Endothelial cell of umbilical vein (primary cell): ENCODE measurements around the gene KLHL21. TPM values are rescaled to one million over a fixed set of nuclear protein-coding genes. Genes with fewer than 3 reads are reported as not detected.

Experiments used
- BruUV-seq: library from RNA; stranded (reverse); fragments of 400-500 nt; replicated peaks from 2 replicates; lab custom pipeline; 2021; lab: Mats Ljungman, UMichigan
- CTCF ChIA-PET: fragments of 300-600, 350-600 bp; sonication (Branson Sonifier 250); formaldehyde crosslinking; loops from one replicate; lab custom pipeline; 2021; ENCODE audit warnings: antibody characterized with exemption, inconsistent platforms; lab: Charles Lee
- POLR2A ChIA-PET: fragments of 300-600, 350-600 bp; sonication (Branson Sonifier 250); formaldehyde crosslinking; loops from one replicate; lab custom pipeline; 2021; ENCODE audit warnings: antibody characterized with exemption, inconsistent platforms; lab: Charles Lee
- DNase-seq: peaks from one replicate; pipeline ENCODE4 v3.0.0-alpha.2; 2011; ENCODE audit warnings: low read depth, low spot score
- FAIRE-seq: peaks from 2 replicates; lab custom pipeline; 2011; peaks lifted over from hg19 to GRCh38; lab: Jason Lieb, UNC
- H2AFZ ChIP-seq: 2 replicates; pipeline ENCODE4 v1.6.0; 2012; ENCODE audit warnings: low read depth, low read length, control low read depth, inconsistent platforms
- H3K27ac ChIP-seq: 2 replicates; pipeline ENCODE4 v1.5.1; 2011; ENCODE audit warnings: low read depth, mild to moderate bottlenecking, control low read depth, low read length, moderate library complexity; ENCODE audit not compliant: insufficient read depth
- H3K27me3 ChIP-seq, 2 experiments: 2 replicates each; pipeline versions ENCODE4 v1.6.0 to v1.6.1; 2011; ENCODE audit warnings: low read length in 2 of 2, mixed read lengths in 1 of 2; ENCODE audit not compliant: control insufficient read depth in 2 of 2, insufficient read depth in 2 of 2
- H3K36me3 ChIP-seq, 2 experiments: 2 replicates in 1 of 2; 3 replicates in 1 of 2; pipeline ENCODE4 v1.5.1; 2011; ENCODE audit warnings: low read length in 2 of 2, mild to moderate bottlenecking in 1 of 2, moderate library complexity in 1 of 2; ENCODE audit not compliant: control insufficient read depth in 2 of 2, insufficient read depth in 2 of 2; ENCODE audit errors: extremely low read depth in 1 of 2
- H3K4me1 ChIP-seq: 3 replicates; pipeline ENCODE4 v1.5.1; 2011; ENCODE audit warnings: mild to moderate bottlenecking, low read length; ENCODE audit not compliant: control insufficient read depth, insufficient read depth; ENCODE audit errors: extremely low read depth
- H3K4me2 ChIP-seq: 2 replicates; pipeline ENCODE4 v1.6.1; 2011; ENCODE audit warnings: low read length, control low read depth, mixed read lengths; ENCODE audit not compliant: insufficient read depth
- H3K4me3 ChIP-seq, 3 experiments: fragments of 200-600 bp in 1 of 3; sonication (generic), shearing (Covaris generic) in 1 of 3; replicated peaks in 1 of 3; 2 replicates each; pipeline ENCODE4 v1.5.1; 2011 to 2016; ENCODE audit warnings: control low read depth in 3 of 3, low read length in 3 of 3, mild to moderate bottlenecking in 2 of 3, inconsistent platforms in 1 of 3, low read depth in 1 of 3, moderate library complexity in 1 of 3; ENCODE audit not compliant: insufficient read depth in 1 of 3
- H3K79me2 ChIP-seq: 2 replicates; pipeline ENCODE4 v1.6.0; 2012; ENCODE audit warnings: low read length, inconsistent platforms; ENCODE audit not compliant: control insufficient read depth, insufficient read depth
- H3K9ac ChIP-seq: replicated peaks from 2 replicates; pipeline ENCODE3; 2011; ENCODE audit warnings: low read length, control low read depth; ENCODE audit not compliant: insufficient read depth; ENCODE audit errors: extremely low read depth
- H3K9me1 ChIP-seq: replicated peaks from 3 replicates; pipeline ENCODE4 v1.6.0; 2011; ENCODE audit warnings: mild to moderate bottlenecking, low read length; ENCODE audit not compliant: control insufficient read depth, insufficient read depth; ENCODE audit errors: extremely low read depth
- H3K9me3 ChIP-seq: replicated peaks from 2 replicates; pipeline ENCODE4 v1.5.1; 2012; ENCODE audit warnings: low read length, inconsistent platforms; ENCODE audit not compliant: control insufficient read depth, insufficient read depth
- H4K20me1 ChIP-seq: replicated peaks from 2 replicates; pipeline ENCODE3; 2011; ENCODE audit warnings: mild to moderate bottlenecking, low read length; ENCODE audit not compliant: control insufficient read depth, insufficient read depth; ENCODE audit errors: extremely low read depth
- EZH2 ChIP-seq: IDR thresholded peaks from 2 replicates; pipeline ENCODE4 v1.6.1; 2012; ENCODE audit warnings: borderline replicate concordance, low read depth, mild to moderate bottlenecking, moderate library complexity, low read length, inconsistent platforms; ENCODE audit not compliant: severe bottlenecking
- GATA2 ChIP-seq: IDR thresholded peaks from 2 replicates; pipeline ENCODE4 v1.7.0; 2011; ENCODE audit warnings: low read depth, mild to moderate bottlenecking, moderate library complexity, mixed read lengths, low read length; ENCODE audit not compliant: insufficient read length, insufficient read depth
- JUN ChIP-seq: IDR thresholded peaks from 2 replicates; pipeline ENCODE4 v1.6.1; 2011; ENCODE audit warnings: borderline replicate concordance, low read depth; ENCODE audit not compliant: insufficient read length, insufficient read depth
- POLR2AphosphoS5 ChIP-seq: IDR thresholded peaks from 2 replicates; pipeline ENCODE4 v1.6.1; 2012; ENCODE audit warnings: low read depth, mild to moderate bottlenecking, control low read depth, low read length, moderate library complexity; ENCODE audit not compliant: insufficient read depth
- dilution Hi-C: fragments of 300-500 bp; cut with MboI; formaldehyde crosslinking; loops from one replicate; pipeline ENCODE4 v1.15.0; 2019; ENCODE audit warnings: low sequenced_read_pairs; ENCODE audit not compliant: extremely low pct_ligation_motif_present
- intact Hi-C: fragments of 100-400 bp; cut with micrococcal nuclease; formaldehyde crosslinking; loops from one replicate; pipeline ENCODE4 v1.10.0; 2022
- polyA plus RNA-seq, 4 experiments: library from polyadenylated mRNA; depleted of rRNA in 3 of 4; stranded (reverse) in 3 of 4; unstranded in 1 of 4; fragments of >200 nt; gene quantifications; 2 replicates each; pipeline versions ENCODE4 v1.2.1 to v1.2.3, GENCODE V29; 2011 to 2012; ENCODE audit warnings: missing spikeins in 1 of 4
- total RNA-seq: library from RNA; stranded (reverse); gene quantifications from 2 replicates; pipeline ENCODE4 v1.2.3, GENCODE V29; 2021
- TF ChIP-seq, protein P1 (sequence below), 2 donors: IDR thresholded peaks; 1 replicate in 1 of 2; 2 replicates in 1 of 2; pipeline ENCODE4 v1.5.1; 2011; ENCODE audit warnings: low read length in 2 of 2, mild to moderate bottlenecking in 2 of 2, moderate library complexity in 2 of 2, control low read depth in 1 of 2, inconsistent platforms in 1 of 2, low read depth in 1 of 2; ENCODE audit not compliant: insufficient read depth in 1 of 2; ENCODE audit errors: extremely low read depth in 1 of 2

KLHL21 gene
- total and polyA plus RNA-seq, 2 donors (not counting 3 experiments of a cell fraction or from before 2014, with no cell fraction given): 18.0 to 22.4 TPM

DNA sequence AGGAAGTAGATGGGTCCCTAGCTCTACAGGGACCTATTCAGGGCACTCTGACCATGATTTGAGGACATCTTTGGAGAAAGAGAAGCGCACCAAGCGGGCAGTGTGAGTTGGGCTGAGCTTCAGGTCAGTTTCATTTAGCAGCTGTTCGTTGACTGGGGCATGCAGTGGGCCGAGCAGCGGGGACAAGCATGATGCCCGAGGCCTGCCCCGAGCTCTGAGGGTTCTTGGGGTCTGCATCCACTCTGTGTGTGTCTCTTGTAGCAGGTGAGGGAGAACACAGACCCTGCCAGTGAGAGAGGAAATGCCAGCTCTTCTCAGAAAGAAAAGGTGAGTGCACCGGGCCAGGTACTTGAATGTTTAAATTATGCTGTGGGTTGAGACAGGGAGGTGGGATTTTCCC is 27.4 kb upstream of the KLHL21 start:
- dilution Hi-C loops (no loop called here), intact Hi-C loops (no loop called here)
- no peak for DNase-seq
- Histone ChIP-seq H3K9me3 (no peaks in the 10 kb centered on the region), H3K4me1 (peaks cover 2% of the 10 kb centered on the region), H2AFZ (no peak overlapping the region), H3K27ac (no peak overlapping the region), H3K9me1 (no peaks in the 10 kb centered on the region), H3K4me2 (no peak overlapping the region), H3K79me2 (peaks cover 21% of the 10 kb centered on the region), H3K36me3 (peaks cover 7 to 29% of the 10 kb centered on the region in 2 experiments), H3K9ac (no peak overlapping the region), H4K20me1 (no peaks in the 10 kb centered on the region), H3K27me3 (no peaks in the 10 kb centered on the region), H3K4me3 (no peak overlapping the region)
- TF ChIP-seq GATA2 (no peak), EZH2 (no peak), JUN (no peak), POLR2AphosphoS5 (no peak)
- TF ChIP-seq, protein P1, sequence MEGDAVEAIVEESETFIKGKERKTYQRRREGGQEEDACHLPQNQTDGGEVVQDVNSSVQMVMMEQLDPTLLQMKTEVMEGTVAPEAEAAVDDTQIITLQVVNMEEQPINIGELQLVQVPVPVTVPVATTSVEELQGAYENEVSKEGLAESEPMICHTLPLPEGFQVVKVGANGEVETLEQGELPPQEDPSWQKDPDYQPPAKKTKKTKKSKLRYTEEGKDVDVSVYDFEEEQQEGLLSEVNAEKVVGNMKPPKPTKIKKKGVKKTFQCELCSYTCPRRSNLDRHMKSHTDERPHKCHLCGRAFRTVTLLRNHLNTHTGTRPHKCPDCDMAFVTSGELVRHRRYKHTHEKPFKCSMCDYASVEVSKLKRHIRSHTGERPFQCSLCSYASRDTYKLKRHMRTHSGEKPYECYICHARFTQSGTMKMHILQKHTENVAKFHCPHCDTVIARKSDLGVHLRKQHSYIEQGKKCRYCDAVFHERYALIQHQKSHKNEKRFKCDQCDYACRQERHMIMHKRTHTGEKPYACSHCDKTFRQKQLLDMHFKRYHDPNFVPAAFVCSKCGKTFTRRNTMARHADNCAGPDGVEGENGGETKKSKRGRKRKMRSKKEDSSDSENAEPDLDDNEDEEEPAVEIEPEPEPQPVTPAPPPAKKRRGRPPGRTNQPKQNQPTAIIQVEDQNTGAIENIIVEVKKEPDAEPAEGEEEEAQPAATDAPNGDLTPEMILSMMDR (IDR thresholded peaks at IDR 0.05; ENCODE audit: extremely low read depth in 1 of 2, insufficient read depth in 1 of 2, low read depth in 1 of 2, low read length in 2 of 2): no peak
- ChIA-PET POLR2A (no interaction called here), CTCF (interaction anchor here (0.6 to 1.1 kb wide), 3 partner anchors 23 to 207 kb away, joined by 3 read pairs; no protein-coding TSS in a partner anchor)
- FAIRE-seq: no peak
- BruUV-seq: no TSS peak
